CD4-positive, alpha-beta T cell treated with Interleukin-2 at 100 ng/mL for 4 hours (primary cell): ENCODE measurements around the gene DNAH3.
"Not testable (repeated sequence)": the region's sequence is repeated elsewhere in the genome, so short reads cannot be mapped to it uniquely, and the experiment has no call there.

Experiments used
- DNase-seq: peaks from one replicate; pipeline ENCODE4 v3.0.0-alpha.2; 2020; ENCODE audit warnings: low spot score

DNAH3 gene

GRCh38 chr16:21075252-21075651 is 75.4 kb downstream of the DNAH3 start:
- DNase-seq = no peak

DNA sequence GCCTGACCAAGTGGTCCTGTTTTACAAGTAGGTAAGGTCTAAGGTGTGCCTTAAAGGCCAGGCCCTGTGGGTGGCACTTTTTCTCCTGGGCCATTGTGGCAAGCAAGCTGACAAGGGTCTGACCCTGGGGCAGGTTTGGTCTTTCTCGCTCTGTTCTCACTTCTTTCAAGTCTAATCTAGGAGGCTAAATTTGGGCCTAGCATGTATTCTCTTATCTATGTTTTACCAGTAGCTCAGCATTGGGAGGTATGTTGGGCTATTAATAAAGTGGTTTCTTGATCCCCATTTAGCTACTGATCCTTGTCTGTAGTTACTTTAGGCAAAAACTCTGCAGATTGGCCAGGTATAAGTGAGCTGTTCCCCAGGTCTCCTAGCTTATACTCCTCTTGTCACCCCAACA is 77.7 kb downstream of the DNAH3 start:
- no peak for DNase-seq

DNA sequence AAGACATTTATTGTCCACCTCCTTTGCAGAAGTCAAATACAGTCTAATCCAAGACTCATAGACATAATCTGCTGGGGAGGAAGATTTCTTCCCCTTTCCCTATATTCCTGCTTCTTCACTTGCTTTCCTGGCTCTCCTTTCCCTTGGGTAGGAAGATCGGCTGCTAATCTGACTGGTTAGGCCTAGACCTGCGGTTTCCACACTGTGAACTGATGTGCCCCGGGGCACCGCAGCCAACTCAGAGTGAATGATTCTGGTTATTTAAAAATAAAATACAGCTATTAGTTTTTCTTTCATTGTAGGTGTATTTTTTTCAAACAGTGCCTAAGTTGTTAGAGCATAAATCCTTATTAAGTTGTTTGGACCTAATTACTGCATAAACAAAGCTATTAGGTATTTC is 78.9 kb downstream of the DNAH3 start:
- DNase-seq = no peak

GRCh38 chr16:21070564-21070963 is 80.1 kb downstream of the DNAH3 start:
- no peak for DNase-seq

DNA sequence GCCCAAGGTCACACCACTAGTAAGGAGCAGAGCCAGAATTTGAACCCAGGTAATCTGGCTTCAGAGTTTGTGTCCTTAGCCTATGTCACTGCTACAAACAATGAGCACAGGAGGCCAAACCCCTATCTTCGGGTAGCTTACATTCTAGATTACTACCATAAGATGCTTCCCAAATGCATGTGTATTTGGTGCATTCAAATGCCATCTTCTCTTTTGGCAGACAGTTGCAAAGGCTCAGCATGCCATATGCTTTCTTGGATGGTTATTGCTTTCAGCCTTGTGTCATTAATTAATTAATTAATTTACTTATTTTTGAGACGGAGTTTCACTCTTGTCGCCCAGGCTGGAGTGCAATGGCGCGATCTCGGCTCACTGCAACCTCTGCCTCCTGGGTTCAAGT is 80.7 kb downstream of the DNAH3 start:
- no peak for DNase-seq

- no peak for DNase-seq
Observed at GRCh38 chr16:21064203-21064602, 86.4 kb downstream of the DNAH3 start.

- not testable (repeated sequence) for DNase-seq
Observed at GRCh38 chr16:21063314-21063713, 87.3 kb downstream of the DNAH3 start.

GRCh38 chr16:21060027-21060510 is 90.6 kb downstream of the DNAH3 start:
- no peak for DNase-seq

GRCh38 chr16:21057875-21058274 is 92.8 kb downstream of the DNAH3 start:
- DNase-seq = no peak

- no peak for DNase-seq
Observed at GRCh38 chr16:21056396-21056795, 94.2 kb downstream of the DNAH3 start.

- not testable (repeated sequence) for DNase-seq
Observed at GRCh38 chr16:21055738-21056137, 94.9 kb downstream of the DNAH3 start.

GRCh38 chr16:21053590-21053989 is 97.1 kb downstream of the DNAH3 start:
- DNase-seq = no peak

DNA sequence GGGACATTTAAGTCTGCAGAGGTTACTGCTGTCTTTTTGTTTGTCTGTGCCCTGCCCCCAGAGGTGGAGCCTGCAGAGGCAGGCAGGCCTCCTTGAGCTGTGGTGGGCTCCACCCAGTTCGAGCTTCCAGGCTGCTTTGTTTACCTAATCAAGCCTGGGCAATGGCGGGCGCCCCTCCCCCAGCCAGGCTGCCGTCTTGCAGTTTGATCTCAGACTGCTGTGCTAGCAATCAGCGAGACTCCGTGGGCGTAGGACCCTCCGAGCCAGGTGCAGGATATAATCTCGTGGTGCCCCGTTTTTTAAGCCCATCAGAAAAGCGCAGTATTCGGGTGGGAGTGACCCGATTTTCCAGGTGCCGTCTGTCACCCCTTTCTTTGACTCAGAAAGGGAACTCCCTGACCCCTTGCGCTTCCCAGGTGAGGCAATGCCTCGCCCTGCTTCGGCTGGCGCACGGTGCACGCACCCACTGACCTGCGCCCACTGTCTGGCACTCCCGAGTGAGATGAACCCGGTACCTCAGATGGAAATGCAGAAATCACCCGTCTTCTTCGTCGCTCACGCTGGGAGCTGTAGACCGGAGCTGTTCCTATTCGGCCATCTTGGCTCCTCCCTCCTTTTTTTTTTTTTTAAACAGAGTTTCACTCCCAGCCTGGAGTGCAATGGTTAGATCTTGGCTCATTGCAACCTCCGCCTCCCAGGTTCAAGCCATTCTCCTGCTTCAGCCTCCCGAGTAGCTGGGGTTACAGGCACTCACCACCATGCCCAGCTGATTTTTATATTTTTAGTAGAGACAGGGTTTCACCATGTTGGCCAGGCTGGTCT is 102.3 kb downstream of the DNAH3 start:
- not testable (repeated sequence) for DNase-seq

- no peak for DNase-seq
Observed at GRCh38 chr16:21038197-21038596, 112.4 kb downstream of the DNAH3 start.

GRCh38 chr16:21037736-21038135 is 112.9 kb downstream of the DNAH3 start:
- no peak for DNase-seq

- DNase-seq = no peak
Observed at GRCh38 chr16:21037168-21037567, 113.5 kb downstream of the DNAH3 start.

GRCh38 chr16:21036471-21036870 is 114.2 kb downstream of the DNAH3 start:
- no peak for DNase-seq

GRCh38 chr16:21033704-21034103 is 116.9 kb downstream of the DNAH3 start:
- no peak for DNase-seq

- no peak for DNase-seq
Observed at GRCh38 chr16:21033264-21033663, 117.4 kb downstream of the DNAH3 start.

GRCh38 chr16:21028728-21029127 is 121.9 kb downstream of the DNAH3 start:
- DNase-seq = no peak

GRCh38 chr16:21026846-21027245 is 123.8 kb downstream of the DNAH3 start:
- DNase-seq = no peak

- no peak for DNase-seq
Observed at GRCh38 chr16:21023509-21024202, 127.0 kb downstream of the DNAH3 start.

GRCh38 chr16:21021316-21021715 is 129.3 kb downstream of the DNAH3 start:
- DNase-seq = no peak
